Loucy (cell line): ENCODE results near the gene PAM16.

Experiments
- EZH2phosphoT487 ChIP-seq: fragments of 200-600 bp; IDR thresholded peaks from 2 replicates; pipeline ENCODE4 v1.6.1; 2018; ENCODE audit warnings: antibody characterized with exemption, mild to moderate bottlenecking, moderate library complexity, borderline replicate concordance
- TF ChIP-seq, protein P1 (sequence below): fragments of 200-600 bp; sonication (generic); conservative IDR thresholded peaks from 2 replicates; pipeline ENCODE4 v1.5.1; 2014; ENCODE audit warnings: mild to moderate bottlenecking, antibody characterized with exemption, low read length

DNA sequence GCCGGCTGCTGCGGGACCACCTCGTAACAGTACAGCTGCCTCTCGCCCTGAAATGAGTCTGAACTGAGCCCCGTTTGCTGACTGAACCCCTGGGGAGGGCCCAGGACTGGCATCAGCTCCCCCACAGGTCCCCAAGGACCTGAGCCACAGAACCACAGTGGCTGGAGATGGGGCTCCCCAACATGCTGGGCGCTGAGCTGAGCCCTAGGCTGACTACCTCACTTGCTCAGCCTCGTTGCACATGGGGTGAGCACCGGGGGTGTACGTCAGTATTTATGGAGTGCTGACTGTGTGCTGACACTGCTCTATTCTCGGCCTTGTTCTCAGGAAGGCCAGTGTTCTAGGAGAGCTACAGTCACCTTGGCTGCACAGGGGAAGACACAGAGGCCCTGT lies 13.9 kb upstream of the PAM16 start:
- TF ChIP-seq, protein P1, sequence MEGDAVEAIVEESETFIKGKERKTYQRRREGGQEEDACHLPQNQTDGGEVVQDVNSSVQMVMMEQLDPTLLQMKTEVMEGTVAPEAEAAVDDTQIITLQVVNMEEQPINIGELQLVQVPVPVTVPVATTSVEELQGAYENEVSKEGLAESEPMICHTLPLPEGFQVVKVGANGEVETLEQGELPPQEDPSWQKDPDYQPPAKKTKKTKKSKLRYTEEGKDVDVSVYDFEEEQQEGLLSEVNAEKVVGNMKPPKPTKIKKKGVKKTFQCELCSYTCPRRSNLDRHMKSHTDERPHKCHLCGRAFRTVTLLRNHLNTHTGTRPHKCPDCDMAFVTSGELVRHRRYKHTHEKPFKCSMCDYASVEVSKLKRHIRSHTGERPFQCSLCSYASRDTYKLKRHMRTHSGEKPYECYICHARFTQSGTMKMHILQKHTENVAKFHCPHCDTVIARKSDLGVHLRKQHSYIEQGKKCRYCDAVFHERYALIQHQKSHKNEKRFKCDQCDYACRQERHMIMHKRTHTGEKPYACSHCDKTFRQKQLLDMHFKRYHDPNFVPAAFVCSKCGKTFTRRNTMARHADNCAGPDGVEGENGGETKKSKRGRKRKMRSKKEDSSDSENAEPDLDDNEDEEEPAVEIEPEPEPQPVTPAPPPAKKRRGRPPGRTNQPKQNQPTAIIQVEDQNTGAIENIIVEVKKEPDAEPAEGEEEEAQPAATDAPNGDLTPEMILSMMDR, result no peak
- TF ChIP-seq EZH2phosphoT487, result no peak
